NCI-H1417 (cell line): Measurements from ENCODE around the gene PNMA8A.

Source experiments
- DNase-seq, 3 experiments: peaks; one replicate each; lab custom pipeline; 2025; lab: John Stamatoyannopoulos, UW

PNMA8A gene

DNA sequence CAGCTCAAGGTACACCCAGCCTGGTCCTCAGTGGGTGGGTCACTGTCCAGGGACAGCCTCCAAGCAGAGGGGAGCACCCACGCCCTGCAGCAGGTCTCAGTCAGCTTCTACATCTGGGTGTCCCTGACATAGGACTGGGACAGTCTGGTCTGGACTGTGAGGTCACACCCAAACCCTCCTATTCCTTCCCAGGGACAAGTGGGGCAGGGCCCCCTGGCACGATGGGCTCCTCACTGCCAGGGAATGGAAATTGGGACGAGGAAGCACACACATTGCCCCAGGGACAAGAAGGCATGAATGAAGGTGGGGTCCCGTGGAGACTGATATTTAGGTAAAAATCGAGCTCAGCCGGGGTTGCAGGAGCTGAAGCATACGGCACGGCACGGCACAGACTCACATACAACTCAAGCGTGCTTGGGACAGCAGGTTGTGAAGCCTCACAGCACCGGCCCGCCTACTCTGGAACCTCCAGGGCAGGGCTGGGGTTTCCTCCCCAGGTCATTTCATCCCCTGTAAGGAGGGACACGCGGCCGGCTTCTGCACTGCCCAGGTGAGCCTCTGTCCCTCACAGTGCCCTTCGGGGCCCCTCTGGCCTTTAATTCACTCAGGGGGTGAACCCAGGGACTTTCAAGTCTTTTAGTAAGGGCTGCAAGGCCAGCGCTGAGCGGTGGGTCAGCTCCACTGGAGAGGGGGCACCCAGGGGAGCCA is 20.8 kb upstream of the PNMA8A start:
- no peak for DNase-seq

DNA sequence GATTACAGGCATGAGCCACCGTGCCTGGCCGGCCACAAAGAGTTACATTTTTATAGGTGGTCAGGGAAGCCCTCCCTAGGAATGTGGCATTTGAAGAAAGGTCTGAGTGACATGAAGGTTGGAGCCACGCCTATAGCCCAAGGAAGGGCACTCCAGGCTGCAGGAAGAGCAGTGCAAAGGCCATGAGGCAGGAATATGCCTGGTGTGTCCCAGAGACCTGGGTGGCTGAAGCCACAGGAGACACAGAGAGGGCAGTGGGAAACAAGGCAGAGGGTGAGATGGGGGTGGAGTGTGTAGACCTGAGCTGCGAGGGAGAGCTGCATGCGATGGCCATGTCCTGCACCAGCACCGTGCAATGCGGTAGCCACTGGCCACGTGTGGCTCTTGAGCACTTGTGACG is 19.4 kb upstream of the PNMA8A start:
- no peak for DNase-seq

DNA sequence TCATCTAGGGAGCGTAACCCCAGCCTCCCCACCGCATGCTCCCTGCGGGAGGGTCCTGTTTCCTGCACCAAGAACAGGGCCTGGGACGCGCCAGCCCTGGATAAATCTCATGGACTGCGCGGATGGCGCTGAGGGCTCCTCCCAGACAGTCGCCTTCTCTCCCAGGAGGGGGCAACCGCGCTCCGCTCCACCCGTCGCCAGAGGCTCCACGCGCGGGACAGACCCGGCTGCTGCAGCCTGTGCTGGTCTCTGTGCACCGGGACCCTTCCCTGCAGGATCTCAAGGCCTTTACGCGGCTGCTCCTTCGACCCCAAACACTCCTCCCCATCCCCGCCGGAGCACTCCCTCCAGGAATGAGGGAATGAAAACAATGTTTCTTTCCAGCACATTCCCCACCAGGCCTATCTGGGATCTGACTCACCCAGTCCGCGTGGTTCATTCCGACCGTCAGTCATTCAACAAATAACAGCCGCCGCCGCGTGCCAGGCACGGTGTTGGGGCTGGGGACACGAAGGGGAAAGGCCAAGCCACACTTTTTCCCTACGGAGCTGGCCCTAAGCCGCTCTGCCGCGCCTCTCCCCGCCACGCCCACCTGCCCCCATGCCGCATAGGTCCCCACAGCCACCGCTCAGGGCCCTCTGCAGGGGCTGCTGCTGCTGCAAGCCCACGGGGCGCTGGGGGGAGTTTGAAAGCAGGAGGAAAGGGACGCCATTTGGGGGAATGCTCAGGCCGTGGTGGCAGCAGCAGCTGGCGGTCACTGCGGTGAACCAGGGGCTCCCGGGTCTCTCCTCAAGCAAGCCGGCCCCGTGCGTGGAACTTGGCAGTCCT is 18.3 kb upstream of the PNMA8A start:
- DNase-seq: no peak

DNA sequence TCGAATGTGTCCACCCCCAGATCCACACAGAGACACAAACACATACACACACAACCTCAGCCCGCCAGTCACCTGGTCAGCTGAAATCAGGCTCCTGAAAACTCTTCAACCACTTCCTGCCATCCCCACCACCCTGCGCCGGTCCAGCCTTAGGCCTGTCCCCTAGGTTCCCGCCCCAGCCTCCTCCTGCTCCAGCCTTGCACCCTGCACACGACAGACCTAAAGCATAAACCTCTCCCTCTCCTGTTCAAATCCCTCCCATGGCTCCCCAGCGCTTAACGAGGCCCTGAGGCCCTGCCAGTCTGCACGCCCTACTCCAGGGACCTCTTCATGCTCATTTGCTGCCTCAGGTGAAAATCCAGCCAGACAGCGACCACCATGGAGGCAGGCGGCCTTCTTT is 17.2 kb upstream of the PNMA8A start:
- DNase-seq: peak in 2 of 3 experiments; percentile 34 to 59

DNA sequence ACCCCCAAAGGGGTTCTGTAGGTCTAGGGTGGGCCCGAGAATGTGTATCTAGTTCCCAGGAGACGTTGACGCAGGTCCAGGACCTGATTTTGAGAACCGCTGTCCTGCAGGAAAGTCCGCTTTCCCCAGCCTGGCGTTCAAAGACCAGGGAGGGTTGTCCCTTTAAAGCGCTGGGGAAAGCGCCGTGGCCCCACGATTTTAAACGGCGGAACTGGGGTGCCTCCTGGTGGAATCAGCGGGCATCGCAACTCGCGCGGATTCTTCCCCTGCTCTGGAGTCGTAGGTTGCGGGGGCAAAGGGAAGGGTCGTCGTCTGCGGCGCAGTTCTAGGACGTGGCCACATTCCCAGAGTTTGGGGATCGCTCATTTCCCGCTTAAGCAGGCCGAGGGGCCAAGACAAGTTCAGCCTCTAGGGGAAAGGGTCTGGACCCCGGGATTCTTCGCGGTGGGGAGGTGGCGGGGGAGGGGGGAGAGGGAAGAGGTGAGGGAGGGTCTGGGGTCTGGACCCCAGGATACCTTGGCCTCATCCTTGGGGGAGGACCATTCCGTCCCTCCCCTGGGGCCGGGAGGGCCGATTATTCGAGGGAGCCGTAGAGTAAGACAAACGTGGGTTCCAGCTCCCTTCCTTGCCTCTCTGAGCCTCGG is 16.6 kb upstream of the PNMA8A start:
- DNase-seq: peak; percentile 60 to 85 (median 81)

DNA sequence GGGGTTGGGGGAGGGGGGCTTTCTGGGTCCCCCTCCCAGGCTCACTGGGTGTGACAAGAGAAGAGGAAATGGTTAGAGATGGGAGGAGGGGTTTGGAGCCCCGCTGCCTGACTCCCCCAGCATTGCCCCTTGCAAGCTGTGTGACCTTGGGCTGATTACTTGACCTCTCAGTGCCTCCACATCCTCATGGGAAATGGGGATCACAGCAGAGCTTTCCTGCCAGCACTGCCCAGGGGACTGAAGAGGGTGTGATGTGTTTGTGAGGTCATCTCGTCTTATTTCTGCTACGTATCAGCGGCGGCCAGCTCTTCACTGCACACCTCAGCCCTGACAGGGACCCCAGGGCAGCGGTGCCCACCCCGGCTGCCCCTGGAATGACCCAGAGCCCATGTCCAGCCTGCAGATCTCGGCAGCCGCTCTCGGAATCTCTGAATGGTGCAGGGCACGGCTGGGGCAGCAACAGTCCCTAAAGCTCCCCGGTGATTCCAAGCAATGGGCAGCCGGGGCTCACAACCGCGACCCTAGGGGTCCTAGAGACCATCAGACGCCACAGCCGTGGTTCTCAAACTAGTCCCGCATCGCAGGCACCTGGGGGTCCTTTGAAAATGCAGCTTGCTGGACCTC is 15.9 kb upstream of the PNMA8A start:
- no peak for DNase-seq

DNA sequence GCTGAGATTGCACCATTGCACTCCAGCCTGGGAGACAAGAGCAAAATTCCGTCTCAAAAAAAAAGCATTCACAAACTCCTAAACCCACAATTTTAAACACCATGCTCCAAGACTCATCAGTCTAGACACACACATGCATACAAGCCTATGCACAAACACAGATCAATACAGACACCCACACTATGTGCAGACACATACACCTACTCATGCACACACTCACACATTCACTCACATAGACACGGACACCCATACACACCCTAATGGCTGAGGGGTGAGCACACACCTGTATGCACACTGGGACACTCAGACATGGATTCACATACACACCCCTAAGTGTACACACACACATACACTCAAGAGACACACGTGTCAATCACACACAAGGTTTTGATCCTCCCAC is 15.0 kb upstream of the PNMA8A start:
- DNase-seq: no peak

DNA sequence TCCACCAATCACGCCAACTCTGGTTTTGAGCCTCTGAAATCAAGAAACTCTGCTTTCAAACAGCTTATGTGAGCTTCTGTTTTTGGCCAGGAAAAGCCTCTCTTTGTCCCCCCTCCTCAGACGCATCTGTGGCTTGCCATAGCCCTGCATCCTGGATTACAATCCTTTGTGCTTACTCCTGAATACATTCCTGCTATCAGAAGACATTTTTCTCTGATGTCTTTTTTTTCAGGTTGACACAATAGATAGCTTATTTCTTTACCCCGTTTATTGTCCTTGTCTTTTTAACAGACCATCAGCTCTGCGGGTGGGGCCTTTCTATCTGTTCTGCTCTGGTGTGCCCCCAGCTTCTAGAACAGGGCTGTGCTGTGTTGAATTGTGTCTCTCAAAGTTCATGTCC is 13.3 kb upstream of the PNMA8A start:
- no peak for DNase-seq

DNA sequence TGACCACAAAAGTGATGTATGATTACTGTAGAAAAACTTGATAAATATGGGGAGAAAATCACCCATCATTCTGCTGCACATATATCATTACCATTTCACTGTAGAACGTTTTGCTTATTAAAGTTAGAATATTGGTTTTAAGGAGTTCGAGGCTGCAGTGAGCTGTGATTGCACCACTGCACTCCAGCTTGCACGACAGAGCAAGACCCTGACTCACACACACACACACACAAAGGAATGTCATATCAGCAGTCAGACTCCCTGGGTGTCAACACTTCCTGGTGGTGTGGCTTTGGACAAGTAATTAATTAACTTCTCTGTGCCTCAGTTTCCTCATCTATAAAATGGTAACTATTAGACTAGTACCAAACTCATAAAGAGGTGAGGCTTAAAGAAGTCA is 11.3 kb upstream of the PNMA8A start:
- DNase-seq: no peak

DNA sequence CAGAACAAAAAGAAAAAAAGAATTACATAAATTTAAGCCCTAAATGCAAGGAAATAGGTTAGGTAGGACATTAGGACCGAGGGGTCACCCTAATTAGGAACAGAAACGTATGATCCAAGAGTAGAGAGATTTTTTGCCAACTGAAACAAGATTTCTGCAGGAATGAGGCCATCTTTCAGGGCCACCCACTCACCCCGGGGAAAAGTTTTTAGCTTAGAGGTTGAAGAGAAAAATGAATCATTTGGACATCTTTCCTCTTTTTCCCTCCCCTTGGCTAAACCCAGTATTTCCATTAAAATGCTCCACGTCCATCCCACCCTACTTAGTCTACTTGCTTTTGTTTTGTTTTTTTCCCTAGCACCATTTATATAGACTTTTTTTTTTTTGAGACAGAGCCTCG is 10.6 kb upstream of the PNMA8A start:
- DNase-seq: no peak

DNA sequence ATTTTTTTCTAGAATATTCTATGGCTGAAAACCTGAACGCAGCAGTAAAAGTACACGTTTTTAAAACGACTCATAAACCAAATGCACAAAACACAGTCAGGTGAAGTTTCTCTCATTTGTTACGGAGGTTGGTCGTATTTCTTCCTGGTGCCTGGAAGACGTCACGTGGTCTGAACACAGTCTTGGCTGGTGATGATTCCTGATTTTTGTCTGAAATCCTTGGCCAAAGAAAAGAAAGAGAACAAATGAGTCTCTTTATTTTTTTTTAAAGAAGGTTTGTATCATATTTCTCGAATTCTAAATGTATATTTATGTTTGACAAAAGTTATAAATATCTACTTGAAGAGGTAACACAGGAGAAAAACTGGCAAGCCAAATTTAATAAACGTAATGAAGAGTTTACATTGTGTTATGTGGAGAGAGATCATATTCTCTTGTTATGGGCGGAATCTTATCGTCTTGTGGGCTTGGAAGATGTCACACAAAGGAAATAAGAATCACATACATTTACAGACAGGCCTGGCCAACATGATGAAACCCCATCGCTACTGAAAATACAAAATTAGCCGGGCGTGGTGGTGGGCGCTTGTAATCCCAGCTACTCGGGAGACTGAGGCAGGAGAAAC is 10.0 kb upstream of the PNMA8A start:
- DNase-seq: peak in 1 of 3 experiments; percentile 58

DNA sequence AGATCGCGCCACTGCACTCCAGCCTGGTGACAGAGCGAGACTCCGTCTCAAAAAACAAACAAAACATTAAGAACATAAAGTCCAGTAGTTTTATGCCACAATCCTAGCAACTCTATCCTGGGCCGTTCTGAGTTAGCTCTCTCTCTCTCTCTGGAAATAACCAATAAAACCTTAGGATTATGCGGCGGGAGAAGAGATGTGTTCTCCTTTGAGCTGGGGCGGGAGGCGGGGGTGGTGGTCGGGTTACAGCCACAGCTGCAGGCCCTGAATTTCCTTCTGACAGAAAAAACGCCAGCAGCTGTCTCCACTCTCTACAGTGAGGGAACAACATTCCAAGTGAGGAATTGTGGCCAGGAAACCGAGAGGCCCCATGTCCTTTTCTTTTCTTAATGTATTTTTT is 9.1 kb upstream of the PNMA8A start:
- DNase-seq: peak; percentile 7 to 68 (median 55)

DNA sequence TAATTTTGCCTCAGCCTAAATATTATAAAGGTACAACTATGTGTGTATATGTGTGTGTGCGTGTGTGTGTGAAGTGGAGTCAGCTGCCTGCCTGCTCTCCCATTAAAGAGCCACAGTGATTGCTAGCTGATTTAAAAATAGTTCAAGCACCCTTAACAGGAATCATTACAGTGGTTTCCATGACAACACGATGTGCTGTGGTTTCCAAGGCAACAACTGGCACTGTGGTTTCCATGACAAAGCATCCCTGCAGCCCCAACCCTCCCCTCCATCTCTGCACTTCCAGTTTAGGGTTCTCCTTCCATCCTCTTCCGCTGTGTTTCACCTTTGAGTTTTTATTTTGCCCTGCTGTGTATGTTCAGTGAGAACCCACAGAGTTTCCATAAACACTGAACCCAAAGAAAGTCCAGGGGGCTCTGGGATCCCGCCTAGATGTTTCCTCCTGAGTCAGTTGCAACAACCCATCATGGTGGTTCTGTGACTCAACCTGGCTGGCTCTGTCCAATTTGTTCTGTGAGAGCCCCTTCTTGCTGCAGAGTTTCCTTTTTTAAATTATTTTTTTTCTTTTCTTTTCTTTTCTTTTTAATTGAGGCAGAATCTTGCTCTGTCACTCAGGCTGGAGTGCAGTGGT is 7.1 kb upstream of the PNMA8A start:
- DNase-seq: peak; percentile 61 to 91 (median 87)

DNA sequence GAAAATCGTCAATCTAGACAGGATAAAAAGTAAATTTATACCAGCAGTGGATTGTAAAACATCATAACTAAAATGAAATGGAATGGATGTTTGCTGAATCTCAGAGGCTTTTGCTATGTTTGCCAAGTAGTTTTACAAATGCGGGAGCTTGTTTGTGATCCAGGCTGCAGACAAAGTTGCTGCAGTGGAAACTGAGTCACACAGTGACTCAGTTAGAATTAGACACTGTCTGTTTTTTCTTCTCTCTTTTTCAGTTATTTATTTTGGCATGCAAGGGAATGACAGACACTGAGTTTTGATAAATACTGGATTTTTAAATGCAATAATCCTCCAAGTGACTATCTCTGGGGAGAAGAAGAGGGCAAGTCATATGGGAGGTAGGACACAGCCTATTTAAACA is 4.6 kb upstream of the PNMA8A start:
- no peak for DNase-seq

DNA sequence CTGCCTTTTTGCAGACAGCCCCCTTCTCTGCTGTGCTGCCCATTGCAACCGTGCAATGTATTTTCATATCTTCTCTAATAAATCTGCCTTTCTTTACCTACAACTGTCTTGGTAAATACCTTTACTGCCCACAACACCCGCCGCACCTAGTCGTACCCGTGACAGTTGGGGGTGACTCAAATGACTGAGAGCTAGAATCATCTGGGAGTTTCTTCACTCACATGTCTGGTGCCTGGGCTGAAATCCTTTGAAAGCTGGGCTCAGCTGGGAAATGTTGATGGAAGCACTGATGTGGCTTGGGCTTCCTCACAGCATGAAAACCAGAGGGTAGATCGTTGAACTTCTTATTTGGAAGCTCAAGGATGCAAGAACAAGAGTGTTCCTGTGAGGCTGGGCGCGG is 2.8 kb upstream of the PNMA8A start:
- no peak for DNase-seq

DNA sequence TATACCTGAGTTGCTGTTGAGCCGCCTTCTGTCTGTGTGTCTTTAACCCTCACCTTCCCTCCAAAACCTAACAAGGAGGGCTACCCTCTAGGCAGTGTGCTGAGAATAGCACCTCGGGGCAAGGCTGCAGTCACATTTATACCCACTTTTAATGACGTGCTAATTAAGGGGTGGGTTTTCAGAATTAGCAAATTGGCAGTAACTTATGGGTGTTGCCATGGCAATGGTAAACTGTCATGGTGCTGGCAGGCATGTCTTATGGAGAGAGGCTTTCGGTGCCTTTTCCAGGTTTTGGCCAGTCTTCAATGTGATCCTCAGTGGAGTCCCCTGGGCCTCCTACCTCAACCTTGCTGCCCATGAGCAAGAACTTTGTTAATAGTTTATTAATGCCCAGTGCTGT is 1.2 kb upstream of the PNMA8A start:
- DNase-seq: peak in 1 of 3 experiments; percentile 26

DNA sequence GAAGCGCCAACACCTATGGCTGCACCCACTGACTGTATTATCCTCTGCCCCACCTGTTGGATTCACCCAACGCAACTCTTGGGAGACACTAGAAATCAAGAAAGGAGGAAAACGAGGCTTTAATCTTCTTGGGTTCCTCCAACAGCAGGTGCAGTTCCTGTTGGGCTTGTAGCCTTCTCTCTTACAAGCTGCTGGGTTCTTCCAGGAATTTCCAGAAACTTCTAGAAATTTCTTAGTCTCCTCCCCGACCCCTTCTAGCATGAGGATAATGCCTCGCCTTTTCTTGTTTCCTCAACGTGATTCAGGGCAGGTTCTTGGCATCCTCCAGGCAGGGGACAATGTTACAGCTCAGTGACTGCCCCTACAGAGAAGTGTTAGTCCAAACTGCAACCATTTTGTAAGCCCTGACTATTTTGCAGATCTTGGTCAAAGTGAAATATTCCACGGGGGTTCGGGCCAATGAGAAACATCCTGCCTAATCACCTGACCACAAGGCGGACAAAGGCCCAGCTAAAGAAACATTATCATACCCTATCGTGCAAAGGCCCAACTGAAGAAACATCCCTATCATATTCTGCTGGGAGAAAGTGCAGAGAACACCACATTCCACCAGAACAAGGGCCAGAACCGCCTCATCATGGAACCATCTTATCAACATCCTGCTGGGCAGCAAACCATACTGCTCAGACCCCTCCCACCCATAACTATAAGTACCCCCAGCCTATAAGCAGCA is 614 bp upstream of the PNMA8A start:
- DNase-seq: peak in 1 of 3 experiments; percentile 50

DNA sequence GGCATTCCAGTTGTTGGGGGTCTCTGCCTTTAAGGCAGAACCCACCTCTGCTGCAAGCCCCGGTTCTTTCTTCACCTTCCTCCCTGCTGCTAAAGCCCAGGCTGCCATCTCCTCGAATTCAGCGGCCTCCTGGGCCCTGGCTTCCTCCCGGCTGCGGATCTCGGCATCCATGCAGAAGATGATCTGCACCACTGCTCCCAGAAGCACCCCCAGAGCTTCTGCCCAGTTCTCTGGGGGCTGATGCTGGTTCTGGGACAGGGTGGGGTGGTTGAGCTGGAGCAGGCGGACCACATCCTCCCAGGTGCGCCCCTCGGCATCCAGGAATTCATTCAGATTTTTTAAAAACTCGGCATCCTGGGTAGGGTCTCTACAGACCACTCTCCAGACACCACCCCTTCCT is 987 bp downstream of the PNMA8A start:
- DNase-seq: no peak

DNA sequence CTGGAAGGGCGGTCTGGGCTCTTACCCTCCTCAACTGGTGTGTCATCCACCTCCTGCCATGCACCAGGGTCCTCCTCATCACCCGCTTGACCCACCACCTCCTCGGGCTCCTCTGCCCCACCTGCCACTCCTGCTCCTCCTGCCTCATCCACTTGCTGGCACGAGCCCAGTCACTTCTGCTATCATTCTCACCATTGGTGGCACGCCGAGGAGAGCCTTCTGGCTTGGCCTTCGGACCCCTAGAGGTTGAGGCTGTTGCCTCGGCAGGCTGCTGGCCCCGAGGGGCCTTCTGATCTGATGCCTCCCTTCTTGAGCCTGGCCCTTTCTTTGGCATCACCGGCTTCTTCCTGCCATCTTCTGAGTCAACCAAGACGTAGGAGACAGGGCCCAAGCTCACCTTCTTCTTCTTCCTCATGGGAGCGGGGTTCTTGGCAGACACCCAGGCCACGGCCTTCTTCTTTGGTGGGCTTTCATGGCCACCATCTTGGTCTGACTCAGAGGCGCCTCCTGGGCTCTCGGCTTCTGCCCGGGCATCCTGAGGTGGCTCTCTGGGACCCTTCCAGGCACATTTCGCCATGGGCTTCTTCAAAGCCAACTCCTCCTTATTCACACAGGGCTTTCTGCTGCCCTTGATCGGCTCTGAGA is 1.7 kb downstream of the PNMA8A start:
- DNase-seq: no peak

DNA sequence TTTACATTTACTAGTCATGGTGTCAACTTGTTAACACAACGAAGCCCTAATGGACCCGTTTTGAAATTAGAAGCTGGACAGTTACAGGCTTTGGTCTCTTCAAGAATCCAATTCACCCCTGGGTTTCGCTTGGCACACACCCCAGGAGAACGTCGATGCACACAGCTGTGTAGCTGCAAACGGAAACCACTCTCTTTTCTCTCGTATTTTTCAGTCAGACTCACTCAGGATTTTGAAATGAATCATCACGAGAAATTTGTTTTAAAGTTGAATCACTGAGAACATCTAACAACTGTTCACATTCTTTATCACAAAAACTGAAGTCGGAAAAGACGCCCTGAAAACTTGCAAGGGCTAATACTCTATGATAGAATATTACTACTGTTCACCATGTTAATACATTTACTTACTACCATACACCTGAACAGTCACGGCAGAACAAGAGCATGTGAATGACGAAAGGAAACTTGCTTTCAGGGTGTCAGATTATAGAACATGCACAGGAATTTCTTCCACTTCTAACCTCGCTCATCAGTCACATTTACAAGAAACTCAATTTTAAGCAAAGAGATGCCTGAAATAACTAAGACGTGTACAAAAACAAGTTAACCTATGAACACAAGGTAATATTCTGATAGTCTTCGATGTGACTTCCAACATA is 4.7 kb downstream of the PNMA8A start:
- no peak for DNase-seq
